Nephron (organoid): ENCODE data around the gene MRPL18.
A peak's percentile ranks its signal among the peaks of the same experiment; 100 is the strongest.
"Not testable (repeated sequence)": the region's sequence is repeated elsewhere in the genome, so short reads cannot be mapped to it uniquely, and the experiment has no call there.

ENCODE experiments used
- H3K27ac Mint-ChIP-seq, 3 experiments: 2 replicates each; pipeline ENCODE4 v1.8.0; 2020; ENCODE audit warnings: mixed read lengths in 3 of 3, mild to moderate bottlenecking in 2 of 3, moderate library complexity in 1 of 3
- H3K27me3 Mint-ChIP-seq: 2 replicates; pipeline ENCODE4 v1.8.0; 2021; ENCODE audit warnings: low read depth, mild to moderate bottlenecking, moderate library complexity, mixed read lengths
- H3K36me3 Mint-ChIP-seq: 2 replicates; pipeline ENCODE4 v1.8.0; 2020; ENCODE audit warnings: low read depth, mixed read lengths
- H3K4me1 Mint-ChIP-seq: 2 replicates; pipeline ENCODE4 v1.8.0; 2020; ENCODE audit warnings: mixed read lengths
- H3K4me3 Mint-ChIP-seq, 3 experiments: 2 replicates each; pipeline ENCODE4 v1.8.0; 2020; ENCODE audit warnings: mild to moderate bottlenecking in 3 of 3, mixed read lengths in 3 of 3, moderate library complexity in 2 of 3
- H3K9me3 Mint-ChIP-seq: 2 replicates; pipeline ENCODE4 v1.8.0; 2020; ENCODE audit warnings: mixed read lengths
- TF ChIP-seq, protein P1 (sequence below), 3 experiments: fragments of 200-600 bp; sonication (generic); IDR thresholded peaks; one replicate each; pipeline ENCODE4 v1.5.0; 2021; ENCODE audit warnings: antibody characterized with exemption in 3 of 3; ENCODE audit not compliant: unreplicated experiment in 3 of 3

Gene MRPL18

DNA sequence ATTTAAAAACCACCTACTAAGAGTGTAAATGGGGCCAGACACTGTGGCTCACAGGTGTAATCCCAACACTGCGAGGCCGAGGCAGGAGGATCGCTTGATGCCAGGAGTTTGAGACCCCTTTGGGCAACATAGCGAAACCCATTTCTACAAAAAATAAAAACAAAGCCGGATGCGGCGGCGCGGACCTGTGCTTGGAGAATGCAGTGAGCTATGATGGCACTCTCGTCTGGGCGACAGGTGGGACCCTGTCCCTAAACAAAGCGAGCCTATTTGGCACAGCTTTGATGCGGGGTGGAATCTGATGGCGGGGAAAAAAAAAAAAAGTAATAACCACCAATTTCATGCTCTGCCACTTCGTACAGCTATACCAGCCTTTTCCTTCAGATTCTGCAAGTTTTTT, 2.0 kb upstream of the MRPL18 start:
- Mint-ChIP-seq H3K9me3 (no peaks in the 10 kb centered on the region), H3K27me3 (no peaks in the 10 kb centered on the region), H3K27ac (peak overlapping the region; percentile 60 to 84 (median 79)), H3K4me1 (peaks cover 46% of the 10 kb centered on the region), H3K36me3 (peaks cover 57% of the 10 kb centered on the region), H3K4me3 (peak overlapping the region; percentile 96 to 98 (median 97))
- TF ChIP-seq, protein P1, sequence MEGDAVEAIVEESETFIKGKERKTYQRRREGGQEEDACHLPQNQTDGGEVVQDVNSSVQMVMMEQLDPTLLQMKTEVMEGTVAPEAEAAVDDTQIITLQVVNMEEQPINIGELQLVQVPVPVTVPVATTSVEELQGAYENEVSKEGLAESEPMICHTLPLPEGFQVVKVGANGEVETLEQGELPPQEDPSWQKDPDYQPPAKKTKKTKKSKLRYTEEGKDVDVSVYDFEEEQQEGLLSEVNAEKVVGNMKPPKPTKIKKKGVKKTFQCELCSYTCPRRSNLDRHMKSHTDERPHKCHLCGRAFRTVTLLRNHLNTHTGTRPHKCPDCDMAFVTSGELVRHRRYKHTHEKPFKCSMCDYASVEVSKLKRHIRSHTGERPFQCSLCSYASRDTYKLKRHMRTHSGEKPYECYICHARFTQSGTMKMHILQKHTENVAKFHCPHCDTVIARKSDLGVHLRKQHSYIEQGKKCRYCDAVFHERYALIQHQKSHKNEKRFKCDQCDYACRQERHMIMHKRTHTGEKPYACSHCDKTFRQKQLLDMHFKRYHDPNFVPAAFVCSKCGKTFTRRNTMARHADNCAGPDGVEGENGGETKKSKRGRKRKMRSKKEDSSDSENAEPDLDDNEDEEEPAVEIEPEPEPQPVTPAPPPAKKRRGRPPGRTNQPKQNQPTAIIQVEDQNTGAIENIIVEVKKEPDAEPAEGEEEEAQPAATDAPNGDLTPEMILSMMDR (IDR thresholded peaks at IDR 0.05; ENCODE audit: unreplicated experiment in 3 of 3) = no peak

- TF ChIP-seq, protein P1 (IDR thresholded peaks at IDR 0.05; ENCODE audit: unreplicated experiment in 3 of 3) = no peak
- Mint-ChIP-seq H3K4me3 (peak overlapping the region; percentile 96 to 98 (median 97)), H3K4me1 (peaks cover 46% of the 10 kb centered on the region), H3K27ac (peak overlapping the region; percentile 84 to 99 (median 97)), H3K36me3 (peaks cover 52% of the 10 kb centered on the region), H3K27me3 (no peaks in the 10 kb centered on the region), H3K9me3 (no peaks in the 10 kb centered on the region)
Observed at GRCh38 chr6:159788753-159789376, 1.4 kb upstream of the MRPL18 start.

GRCh38 chr6:159789377-159790148, 704 bp upstream of the MRPL18 start, which contains the start of gene TCP1:
Gene TCP1, minus strand, starts transcription at chr6:159789602. Its CDS starts 134 bp downstream, at chr6:159789468.
- Mint-ChIP-seq H3K27me3 (no peaks in the 10 kb centered on the region), H3K9me3 (no peaks in the 10 kb centered on the region)
- TF ChIP-seq, protein P1 (IDR thresholded peaks at IDR 0.05; ENCODE audit: unreplicated experiment in 3 of 3) = no peak

GRCh38 chr6:159790956-159791598, 810 bp downstream of the MRPL18 start:
- TF ChIP-seq, protein P1 (IDR thresholded peaks at IDR 0.05; ENCODE audit: unreplicated experiment in 3 of 3) = no peak
- H3K36me3 Mint-ChIP-seq = peaks cover 45% of the 10 kb centered on the region
- H3K27me3 Mint-ChIP-seq = no peaks in the 10 kb centered on the region
- peak overlapping the region; percentile 96 to 98 (median 97) for H3K4me3 Mint-ChIP-seq
- peaks cover 44% of the 10 kb centered on the region for H3K4me1 Mint-ChIP-seq
- peak overlapping the region; percentile 20 to 99 (median 97) for H3K27ac Mint-ChIP-seq
- H3K9me3 Mint-ChIP-seq = no peaks in the 10 kb centered on the region

More at GRCh38 chr6:159789377-159790148, 704 bp upstream of the MRPL18 start, which contains the start of gene TCP1:
- peak within 1 kb of the TSS; percentile 96 to 98 (median 97) for H3K4me3 Mint-ChIP-seq
- H3K4me1 Mint-ChIP-seq = peaks cover 46% of the 10 kb centered on the region
- H3K27ac Mint-ChIP-seq = peak within 1 kb of the TSS; percentile 97 to 99 (median 99)
- peaks cover 56% of the 10 kb centered on the region for H3K36me3 Mint-ChIP-seq

GRCh38 chr6:159794976-159795375, 4.7 kb downstream of the MRPL18 start:
- H3K27me3 Mint-ChIP-seq, H3K9me3 Mint-ChIP-seq, H3K4me3 Mint-ChIP-seq, H3K27ac Mint-ChIP-seq: not testable (repeated sequence)
- Mint-ChIP-seq H3K4me1 (peaks cover 24% of the 10 kb centered on the region), H3K36me3 (peaks cover 51% of the 10 kb centered on the region)

DNA sequence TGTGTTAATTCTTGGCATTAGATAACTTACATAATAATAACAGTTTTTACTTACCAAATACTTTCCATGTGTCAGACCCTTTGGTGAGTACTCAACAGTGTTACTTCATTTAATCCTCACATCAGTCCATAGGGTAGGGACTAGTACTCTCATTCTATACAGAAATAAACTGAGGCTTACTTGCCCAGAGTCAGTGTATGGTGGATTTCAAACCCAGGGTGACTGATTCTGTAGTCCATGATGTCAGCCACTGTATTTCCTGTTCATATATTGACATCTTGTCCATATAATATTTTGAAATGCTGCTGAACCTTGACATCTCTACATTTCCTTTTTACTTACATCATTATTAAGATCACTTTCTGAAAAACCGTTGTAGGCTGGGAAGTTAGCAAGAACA, 7.3 kb downstream of the MRPL18 start:
- TF ChIP-seq, protein P1 (IDR thresholded peaks at IDR 0.05; ENCODE audit: unreplicated experiment in 3 of 3) = no peak
- H3K4me3 Mint-ChIP-seq = no peak overlapping the region
- no peaks in the 10 kb centered on the region for H3K9me3 Mint-ChIP-seq
- H3K36me3 Mint-ChIP-seq = peaks cover 38% of the 10 kb centered on the region
- no peak overlapping the region for H3K27ac Mint-ChIP-seq
- H3K27me3 Mint-ChIP-seq = no peaks in the 10 kb centered on the region
- peaks cover 2% of the 10 kb centered on the region for H3K4me1 Mint-ChIP-seq
